22Rv1 (cell line): ENCODE data around the gene ZNF41.

Experiments used
- ZFX ChIP-seq: fragments of 450-650 bp; IDR thresholded peaks from 2 replicates; pipeline ENCODE4 v1.6.1; 2017; ENCODE audit warnings: antibody characterized with exemption, borderline replicate concordance
- TF ChIP-seq, protein P1 (sequence below): fragments of 450-650 bp; IDR thresholded peaks from 2 replicates; pipeline ENCODE4 v1.5.1; 2017; ENCODE audit warnings: mild to moderate bottlenecking

DNA sequence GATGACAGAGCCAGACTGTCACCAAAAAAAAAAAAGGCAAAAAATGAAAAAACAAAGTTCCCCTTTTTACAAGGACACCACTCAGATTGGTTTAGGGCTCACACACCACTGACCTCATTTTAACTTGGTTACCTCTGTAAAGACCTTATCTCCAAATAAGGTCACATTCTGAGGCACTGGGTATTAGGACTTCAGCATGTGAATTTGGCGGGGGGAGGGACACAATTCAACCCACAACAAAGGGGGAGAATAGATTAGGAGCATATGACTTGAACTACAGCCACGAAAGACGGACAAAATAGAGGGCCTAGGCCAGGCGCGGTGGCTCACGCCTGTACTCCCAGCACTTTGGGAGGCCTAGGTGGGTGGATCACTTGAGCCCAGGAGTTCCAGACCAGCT is 47.0 kb upstream of the ZNF41 start:
- TF ChIP-seq, protein P1, sequence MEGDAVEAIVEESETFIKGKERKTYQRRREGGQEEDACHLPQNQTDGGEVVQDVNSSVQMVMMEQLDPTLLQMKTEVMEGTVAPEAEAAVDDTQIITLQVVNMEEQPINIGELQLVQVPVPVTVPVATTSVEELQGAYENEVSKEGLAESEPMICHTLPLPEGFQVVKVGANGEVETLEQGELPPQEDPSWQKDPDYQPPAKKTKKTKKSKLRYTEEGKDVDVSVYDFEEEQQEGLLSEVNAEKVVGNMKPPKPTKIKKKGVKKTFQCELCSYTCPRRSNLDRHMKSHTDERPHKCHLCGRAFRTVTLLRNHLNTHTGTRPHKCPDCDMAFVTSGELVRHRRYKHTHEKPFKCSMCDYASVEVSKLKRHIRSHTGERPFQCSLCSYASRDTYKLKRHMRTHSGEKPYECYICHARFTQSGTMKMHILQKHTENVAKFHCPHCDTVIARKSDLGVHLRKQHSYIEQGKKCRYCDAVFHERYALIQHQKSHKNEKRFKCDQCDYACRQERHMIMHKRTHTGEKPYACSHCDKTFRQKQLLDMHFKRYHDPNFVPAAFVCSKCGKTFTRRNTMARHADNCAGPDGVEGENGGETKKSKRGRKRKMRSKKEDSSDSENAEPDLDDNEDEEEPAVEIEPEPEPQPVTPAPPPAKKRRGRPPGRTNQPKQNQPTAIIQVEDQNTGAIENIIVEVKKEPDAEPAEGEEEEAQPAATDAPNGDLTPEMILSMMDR = no peak
- no peak for TF ChIP-seq ZFX
